PC-9 (cell line): ENCODE results near the gene ENTHD1. TPM values are rescaled to one million over a fixed set of nuclear protein-coding genes. Genes with fewer than 3 reads are reported as not detected.
"Not testable (repeated sequence)": the region's sequence is repeated elsewhere in the genome, so short reads cannot be mapped to it uniquely, and the experiment has no call there.

Experiments used
- BruUV-seq: library from RNA; stranded (reverse); fragments of 400-500 nt; replicated peaks from 2 replicates; lab custom pipeline; 2021; lab: Mats Ljungman, UMichigan
- CTCF ChIA-PET: fragments of 300-600 bp; sonication (Branson Sonifier 250); formaldehyde crosslinking; loops from one replicate; lab custom pipeline; 2022; ENCODE audit warnings: antibody characterized with exemption; lab: Charles Lee
- POLR2A ChIA-PET: fragments of 300-600 bp; sonication (Branson Sonifier 250); formaldehyde crosslinking; loops from one replicate; lab custom pipeline; 2022; ENCODE audit warnings: antibody characterized with exemption; ENCODE audit not compliant: unreplicated experiment; lab: Charles Lee
- DNase-seq, 2 experiments: peaks; one replicate each; pipeline versions ENCODE4 v3.0.0 to v3.0.0-alpha.2; 2015 to 2022; ENCODE audit warnings: mixed read lengths in 1 of 2
- H2AFZ ChIP-seq: fragments of 200-600 bp; sonication (generic); 2 replicates; pipeline ENCODE4 v1.8.1; 2017; ENCODE audit warnings: antibody characterized with exemption
- H3F3A ChIP-seq: fragments of 200-600 bp; sonication (generic); 2 replicates; pipeline ENCODE4 v1.8.1; 2017; ENCODE audit warnings: antibody characterized with exemption, mild to moderate bottlenecking, low read depth; ENCODE audit not compliant: insufficient read depth
- H3K27ac ChIP-seq: fragments of 200-600 bp; sonication (generic); 2 replicates; pipeline ENCODE4 v1.6.1; 2016; ENCODE audit warnings: mixed run types
- H3K27me3 ChIP-seq: fragments of 200-600 bp; sonication (generic); 2 replicates; pipeline ENCODE4 v1.6.1; 2016; ENCODE audit warnings: low read depth, mixed run types; ENCODE audit not compliant: insufficient read depth
- H3K36me3 ChIP-seq: fragments of 200-600 bp; sonication (generic); 2 replicates; pipeline ENCODE4 v1.6.1; 2016; ENCODE audit warnings: low read depth, mixed run types
- H3K4me1 ChIP-seq: fragments of 200-600 bp; sonication (generic); replicated peaks from 2 replicates; pipeline ENCODE4 v1.6.1; 2016; ENCODE audit warnings: mixed run types; ENCODE audit not compliant: insufficient read depth
- H3K4me2 ChIP-seq: fragments of 200-600 bp; sonication (generic); 2 replicates; pipeline ENCODE4 v1.6.1; 2017; ENCODE audit warnings: mixed run types
- H3K4me3 ChIP-seq: fragments of 200-600 bp; sonication (generic); 2 replicates; pipeline ENCODE4 v1.6.1; 2016; ENCODE audit warnings: mixed run types
- H3K79me2 ChIP-seq: fragments of 200-600 bp; sonication (generic); 2 replicates; pipeline ENCODE4 v1.6.1; 2017; ENCODE audit warnings: low read depth, mixed run types
- H3K9me2 ChIP-seq: fragments of 200-600 bp; sonication (generic); 2 replicates; pipeline ENCODE4 v1.8.1; 2017; ENCODE audit warnings: mild to moderate bottlenecking; ENCODE audit not compliant: insufficient read depth
- H3K9me3 ChIP-seq: fragments of 200-600 bp; sonication (generic); 2 replicates; pipeline ENCODE4 v1.8.1; 2016; ENCODE audit warnings: low read depth; ENCODE audit not compliant: insufficient read depth
- H4K20me1 ChIP-seq: fragments of 200-600 bp; sonication (generic); 2 replicates; pipeline ENCODE4 v1.8.1; 2017; ENCODE audit not compliant: insufficient read depth
- CTCF ChIP-seq: fragments of 200-600 bp; sonication (generic); conservative IDR thresholded peaks from 2 replicates; pipeline ENCODE4 v1.6.1; 2017; ENCODE audit warnings: mixed run types, antibody characterized with exemption, mild to moderate bottlenecking, moderate library complexity
- EZH2 ChIP-seq: fragments of 200-600 bp; sonication (generic); IDR thresholded peaks from 2 replicates; pipeline ENCODE4 v1.8.0; 2017; ENCODE audit warnings: antibody characterized with exemption, low read depth
- intact Hi-C: fragments of 100-400 bp; cut with micrococcal nuclease; formaldehyde crosslinking; loops from one replicate; pipeline ENCODE4 v1.10.0; 2022; ENCODE audit not compliant: unreplicated experiment
- total RNA-seq: library from RNA; stranded (reverse); gene quantifications from 2 replicates; pipeline ENCODE4 v1.2.3, GENCODE V29; 2021

The ENTHD1 gene
- total RNA-seq, 1 experiment from 2014 or later = not detected

- Histone ChIP-seq H3K9me2 (no peaks in the 10 kb centered on the region; the same call in 1 of the 2 replicates), H2AFZ (no peak overlapping the region), H3K4me3 (no peak overlapping the region), H3K36me3 (no peaks in the 10 kb centered on the region), H3K9me3 (peaks cover 4% of the 10 kb centered on the region; the same call in 1 of the 2 replicates), H3K4me2 (no peak overlapping the region), H3K4me1 (no peaks in the 10 kb centered on the region), H3F3A (no peaks in the 10 kb centered on the region), H3K27ac (no peak overlapping the region), H3K27me3 (peaks cover 69% of the 10 kb centered on the region), H4K20me1 (no peaks in the 10 kb centered on the region), H3K79me2 (no peaks in the 10 kb centered on the region)
- intact Hi-C loops = no loop called here
- TF ChIP-seq CTCF = no peak
- TF ChIP-seq EZH2 = no peak
- ChIA-PET CTCF (interaction anchor here (0.6 kb wide), 1 partner anchor 30 kb away, joined by 3 read pairs; no protein-coding TSS in a partner anchor), POLR2A (no interaction called here)
- no peak for DNase-seq
- BruUV-seq = no TSS peak
These were observed 10.5 kb downstream of the ENTHD1 start for GRCh38 chr22:39883057-39883456.

- CTCF ChIA-PET = no interaction called here
- no peaks in the 10 kb centered on the region; the same call in 1 of the 2 replicates for H3K9me2 ChIP-seq
- H3K4me3 ChIP-seq = no peak overlapping the region
- DNase-seq = no peak
- H4K20me1 ChIP-seq = no peaks in the 10 kb centered on the region
- H3K27me3 ChIP-seq = peaks cover 60% of the 10 kb centered on the region
- intact Hi-C loops = no loop called here
- BruUV-seq = no TSS peak
- H2AFZ ChIP-seq = no peak overlapping the region
- H3K79me2 ChIP-seq = no peaks in the 10 kb centered on the region
- TF ChIP-seq EZH2 (no peak), CTCF (no peak)
- no peak overlapping the region for H3K4me2 ChIP-seq
- H3K9me3 ChIP-seq = peaks cover 4% of the 10 kb centered on the region; the same call in 1 of the 2 replicates
- H3F3A ChIP-seq = no peaks in the 10 kb centered on the region
- no peak overlapping the region for H3K27ac ChIP-seq
- no peaks in the 10 kb centered on the region for H3K36me3 ChIP-seq
- no peaks in the 10 kb centered on the region for H3K4me1 ChIP-seq
- POLR2A ChIA-PET = no interaction called here
These were observed 12.8 kb downstream of the ENTHD1 start for GRCh38 chr22:39880722-39881121.

GRCh38 chr22:39877079-39877845 lies 16.3 kb downstream of the ENTHD1 start:
- CTCF ChIA-PET = no interaction called here
- H3K4me3 ChIP-seq = no peak overlapping the region
- no peak for DNase-seq
- intact Hi-C loops = no loop called here
- H3K36me3 ChIP-seq = no peaks in the 10 kb centered on the region
- no peaks in the 10 kb centered on the region for H3K79me2 ChIP-seq
- H3K9me2 ChIP-seq = no peaks in the 10 kb centered on the region
- TF ChIP-seq EZH2 (no peak), CTCF (no peak)
- H4K20me1 ChIP-seq = no peaks in the 10 kb centered on the region
- H3K27ac ChIP-seq = no peak overlapping the region
- H3K9me3 ChIP-seq = no peaks in the 10 kb centered on the region
- no peak overlapping the region for H3K4me2 ChIP-seq
- no TSS peak for BruUV-seq
- H3K4me1 ChIP-seq = no peaks in the 10 kb centered on the region
- no peak overlapping the region for H2AFZ ChIP-seq
- H3K27me3 ChIP-seq = peaks cover 49% of the 10 kb centered on the region
- POLR2A ChIA-PET = no interaction called here
- no peaks in the 10 kb centered on the region for H3F3A ChIP-seq

- POLR2A ChIA-PET, H3F3A ChIP-seq, DNase-seq, H3K36me3 ChIP-seq, H2AFZ ChIP-seq, H3K27ac ChIP-seq, H3K9me2 ChIP-seq, H3K9me3 ChIP-seq, H3K79me2 ChIP-seq, H3K4me2 ChIP-seq, intact Hi-C loops, BruUV-seq, H4K20me1 ChIP-seq, H3K4me3 ChIP-seq, H3K4me1 ChIP-seq, CTCF ChIA-PET: not testable (repeated sequence)
- H3K27me3 ChIP-seq = peaks cover 32% of the 10 kb centered on the region
These were observed 18.2 kb downstream of the ENTHD1 start for GRCh38 chr22:39875176-39875885.
